ENCODE measurements around the gene ZRANB3.
"Not testable (repeated sequence)": the region's sequence is repeated elsewhere in the genome, so short reads cannot be mapped to it uniquely, and the experiment has no call there.

ZRANB3 gene

DNA sequence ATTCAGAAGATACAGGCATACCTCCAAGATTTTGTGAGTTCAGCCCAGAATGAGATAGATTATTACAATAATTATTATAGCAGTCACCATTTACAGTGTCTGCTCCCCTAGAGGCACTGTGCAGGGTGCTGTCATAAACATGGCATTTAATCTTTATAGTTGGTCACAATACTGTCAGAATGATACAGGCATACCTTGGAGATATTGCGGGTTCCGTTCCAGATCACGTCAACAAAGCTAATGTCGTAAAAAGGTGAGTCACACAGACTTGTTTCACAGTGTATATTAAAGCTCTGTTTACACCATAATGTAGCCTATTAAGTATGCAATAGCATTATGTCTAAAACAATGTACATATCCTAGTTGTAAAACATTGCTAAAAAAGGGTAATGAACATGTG, 45.6 kb downstream of the ZRANB3 start:
- no peak for DNase-seq (ENCODE audit: low spot score)

DNA sequence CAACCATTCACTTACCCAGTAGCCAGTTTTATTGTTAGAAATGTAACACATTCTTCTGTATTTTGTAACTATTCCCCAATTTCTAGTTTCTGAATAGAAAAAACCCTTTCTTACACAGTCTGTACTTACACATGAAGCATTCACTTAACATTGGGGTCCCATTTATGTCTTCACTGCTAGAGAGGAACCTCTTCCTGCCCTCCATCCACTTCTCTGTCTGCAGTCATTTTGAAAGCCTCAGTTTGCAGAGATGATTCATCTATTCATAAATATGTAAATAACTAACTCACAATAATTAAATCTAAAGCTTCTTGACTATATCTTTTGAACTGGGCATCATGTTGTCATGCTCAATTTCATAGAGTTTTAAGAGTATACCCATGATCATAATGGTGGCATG, 55.9 kb downstream of the ZRANB3 start:
- DNase-seq (ENCODE audit: low spot score), result no peak

DNA sequence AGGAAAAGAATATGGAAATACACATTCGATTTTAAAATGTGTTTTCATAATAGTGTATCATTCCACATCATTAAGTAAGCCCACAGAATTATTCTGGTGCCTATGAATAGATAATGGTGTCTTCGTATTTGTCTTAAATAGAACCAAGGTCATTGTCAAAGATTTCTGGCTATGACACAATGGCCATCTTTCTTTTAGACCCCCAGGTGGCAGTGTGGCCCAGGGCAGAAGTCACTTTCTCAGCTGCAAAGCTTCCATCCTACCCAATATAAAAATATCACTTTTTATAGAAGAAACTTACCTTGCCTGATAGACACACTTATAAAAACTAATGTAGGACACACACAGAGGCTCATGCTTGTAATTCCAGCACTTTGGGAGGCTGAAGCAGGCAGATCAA, 57.5 kb downstream of the ZRANB3 start:
- no peak for DNase-seq (ENCODE audit: low spot score)

DNA sequence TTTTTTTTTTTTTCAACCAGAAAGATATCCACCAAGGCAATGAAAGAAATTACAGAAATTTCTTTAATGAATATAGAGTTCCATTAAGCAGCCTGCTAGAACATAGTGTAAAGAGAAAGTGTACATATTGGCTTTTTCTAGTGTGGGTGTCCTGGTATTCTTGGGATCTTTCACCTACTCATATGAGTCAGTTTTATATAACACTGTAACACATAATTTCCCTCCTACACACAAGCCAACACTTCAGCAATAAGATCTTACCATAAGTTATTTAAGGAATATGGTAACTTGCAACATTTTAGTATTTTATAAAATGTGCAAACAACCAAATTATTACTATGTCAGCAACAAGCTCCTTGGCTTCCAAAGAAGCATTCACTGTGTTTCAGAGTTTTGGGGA, 59.9 kb downstream of the ZRANB3 start:
- DNase-seq (ENCODE audit: low spot score), result no peak

DNA sequence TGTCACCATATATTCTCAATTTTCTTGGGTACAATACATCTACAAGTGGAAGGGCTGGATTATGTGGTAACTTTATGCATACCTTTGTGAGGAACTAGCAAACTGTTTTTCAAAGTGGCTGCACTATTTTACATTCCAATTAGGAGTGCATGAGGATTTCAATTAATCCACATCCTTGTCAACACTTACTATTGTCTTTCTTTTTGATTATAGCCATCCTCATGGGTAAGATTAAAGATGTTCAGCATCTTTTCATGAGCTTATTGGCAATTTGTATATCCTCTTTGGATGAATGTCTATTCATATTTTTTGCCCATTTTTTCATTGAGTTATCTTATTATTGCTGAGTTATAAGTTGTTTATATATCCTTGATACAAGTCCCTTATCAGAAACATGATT, 73.7 kb downstream of the ZRANB3 start:
- no peak for DNase-seq (ENCODE audit: low spot score)

DNA sequence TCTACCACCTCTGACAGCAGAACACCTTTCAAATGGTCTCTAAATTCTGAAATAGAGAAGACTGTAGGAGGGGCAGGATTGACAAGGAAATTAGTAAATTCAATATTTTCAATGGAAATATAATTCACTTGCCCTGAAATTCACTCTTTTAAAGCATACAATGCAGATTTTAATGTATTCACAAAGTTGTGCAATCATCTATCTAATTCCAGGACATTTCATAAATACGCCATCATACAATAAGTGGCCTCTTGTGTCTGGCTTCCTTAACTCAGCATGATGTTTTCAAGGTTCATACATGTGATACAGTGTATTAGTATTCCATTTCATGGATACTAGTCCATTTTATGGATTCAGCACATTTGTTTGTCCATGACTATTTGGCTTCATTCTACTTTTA, 74.2 kb downstream of the ZRANB3 start:
- no peak for DNase-seq (ENCODE audit: low spot score)

DNA sequence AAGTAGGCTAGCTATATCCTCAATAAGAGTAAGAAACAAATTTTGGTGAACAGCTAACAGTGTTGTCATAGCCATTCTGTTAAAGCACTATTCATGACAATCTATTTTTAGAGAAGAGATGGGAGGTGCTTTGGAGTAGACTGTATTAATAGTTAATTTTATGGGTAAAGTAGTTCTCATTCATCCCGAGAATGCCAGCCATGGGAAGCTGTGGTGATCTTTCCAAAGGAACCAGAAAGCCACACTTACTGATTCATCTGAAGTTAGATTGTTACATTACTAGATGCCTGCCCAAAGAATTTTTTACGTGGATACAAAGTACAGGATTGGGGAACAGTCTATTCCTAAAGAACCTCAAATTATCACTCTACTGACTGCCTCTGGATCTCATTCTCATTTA, 74.6 kb downstream of the ZRANB3 start:
- no peak for DNase-seq (ENCODE audit: low spot score)

DNA sequence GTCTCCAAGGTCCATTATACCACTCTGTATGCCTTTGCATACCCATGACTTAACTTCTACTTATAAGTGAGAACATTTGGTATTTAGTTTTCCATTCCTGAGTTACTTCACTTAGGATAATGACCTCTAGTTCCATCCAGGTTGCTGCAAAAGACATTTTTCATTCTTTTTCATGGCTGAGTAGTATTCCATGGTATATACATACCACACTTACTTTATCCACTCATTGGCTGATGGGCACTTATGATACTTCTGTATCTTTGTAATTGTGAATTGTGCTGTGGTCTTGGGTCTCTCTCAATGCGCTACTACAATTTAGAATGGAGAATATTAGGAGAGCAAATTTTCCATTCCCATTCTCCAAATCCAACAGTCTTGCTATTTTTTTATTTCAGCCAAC, 76.4 kb downstream of the ZRANB3 start:
- no peak for DNase-seq (ENCODE audit: low spot score)

DNA sequence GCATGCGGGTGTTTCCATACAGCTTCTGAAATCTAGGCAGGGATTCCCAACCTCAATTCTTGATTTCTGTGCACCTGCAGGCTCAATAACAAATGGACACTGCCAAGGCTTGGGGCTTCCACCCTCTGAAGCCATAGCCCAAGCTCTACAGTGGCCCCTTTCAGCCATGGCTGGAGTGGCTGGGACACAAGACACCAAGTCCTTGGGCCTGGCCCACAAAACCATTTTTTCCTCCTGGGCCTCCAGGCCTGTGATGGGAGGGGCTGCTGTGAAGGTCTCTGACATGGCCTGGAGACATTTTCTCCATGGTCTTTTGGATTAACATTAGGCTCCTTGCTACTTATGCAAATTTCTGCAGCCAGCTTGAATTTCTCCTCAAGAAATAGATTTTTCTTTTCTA, 78.0 kb downstream of the ZRANB3 start:
- not testable (repeated sequence) for DNase-seq (ENCODE audit: low spot score)

DNA sequence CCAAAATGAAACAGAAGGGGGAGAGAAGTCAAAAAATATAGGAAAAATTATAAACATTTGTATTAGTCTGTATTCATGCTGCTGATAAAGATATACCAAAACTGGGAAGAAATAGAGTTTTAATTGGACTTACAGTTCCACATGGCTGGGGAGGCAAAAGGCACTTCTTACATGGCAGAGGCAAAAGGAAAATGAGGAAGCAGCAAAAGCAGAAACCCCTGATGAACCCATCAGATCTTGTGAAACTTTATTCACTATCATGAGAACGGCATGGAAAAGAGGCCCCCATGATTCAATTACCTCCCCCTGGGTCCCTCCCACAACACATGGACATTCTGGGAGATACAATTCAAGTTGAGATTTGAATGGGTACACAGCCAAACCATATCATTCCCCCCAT, 79.1 kb downstream of the ZRANB3 start:
- no peak for DNase-seq (ENCODE audit: low spot score)

DNA sequence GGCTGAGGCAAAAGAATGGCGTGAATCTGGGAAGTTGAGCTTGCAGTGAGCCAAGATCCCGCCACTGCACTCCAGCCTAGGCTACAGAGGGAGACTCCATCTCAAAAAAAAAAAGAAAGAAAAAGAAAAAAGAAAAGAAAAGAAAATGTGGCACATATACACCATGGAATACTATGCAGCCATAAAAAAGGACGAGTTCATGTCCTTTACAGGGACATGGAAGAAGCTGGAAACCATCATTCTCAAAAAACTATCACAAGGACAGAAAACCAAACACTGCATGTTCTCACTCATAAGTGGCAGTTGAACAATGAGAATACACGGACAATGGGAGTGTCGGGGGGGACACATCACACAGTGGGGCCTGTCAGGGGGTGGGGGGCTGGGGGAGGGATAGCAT, 88.0 kb downstream of the ZRANB3 start:
- DNase-seq (ENCODE audit: low spot score), result not testable (repeated sequence)

DNA sequence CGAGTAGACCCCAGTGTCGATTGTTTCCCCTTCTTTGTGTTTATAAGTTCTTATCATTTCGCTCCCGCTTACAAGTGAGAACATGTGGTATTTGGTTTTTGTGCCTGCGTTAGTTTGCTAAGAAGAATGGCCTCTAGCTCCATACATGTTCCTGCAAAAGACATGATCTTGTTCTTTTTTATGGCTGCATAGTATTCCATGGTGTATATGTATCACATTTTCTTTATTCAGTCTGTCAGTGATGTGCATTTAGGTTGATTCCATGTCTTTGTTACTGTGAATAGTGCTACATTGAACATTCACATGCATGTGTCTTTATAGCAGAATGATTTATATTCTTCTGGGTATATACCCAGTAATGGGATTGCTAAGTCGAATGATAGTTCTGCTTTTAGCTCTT, 95.9 kb downstream of the ZRANB3 start:
- DNase-seq (ENCODE audit: low spot score), result not testable (repeated sequence)

DNA sequence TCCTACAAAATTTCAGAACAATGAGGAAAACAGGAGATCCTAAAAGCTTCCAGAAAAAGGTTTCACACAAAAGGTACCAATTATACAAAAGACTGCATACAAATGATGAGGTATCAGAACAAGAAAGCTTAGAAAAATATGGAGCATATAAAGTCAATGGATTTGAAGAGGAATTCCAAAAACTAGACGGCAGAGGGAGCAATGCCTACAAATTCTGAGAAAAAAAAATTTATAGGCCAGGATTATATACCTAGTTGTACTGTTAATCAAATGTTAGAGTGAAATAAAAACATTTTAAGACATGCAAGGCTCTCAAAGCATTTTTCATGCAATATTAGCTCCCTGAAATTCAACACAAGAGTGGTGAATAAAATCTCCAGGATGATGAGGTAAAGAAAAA, 106.2 kb downstream of the ZRANB3 start:
- no peak for DNase-seq (ENCODE audit: low spot score)

DNA sequence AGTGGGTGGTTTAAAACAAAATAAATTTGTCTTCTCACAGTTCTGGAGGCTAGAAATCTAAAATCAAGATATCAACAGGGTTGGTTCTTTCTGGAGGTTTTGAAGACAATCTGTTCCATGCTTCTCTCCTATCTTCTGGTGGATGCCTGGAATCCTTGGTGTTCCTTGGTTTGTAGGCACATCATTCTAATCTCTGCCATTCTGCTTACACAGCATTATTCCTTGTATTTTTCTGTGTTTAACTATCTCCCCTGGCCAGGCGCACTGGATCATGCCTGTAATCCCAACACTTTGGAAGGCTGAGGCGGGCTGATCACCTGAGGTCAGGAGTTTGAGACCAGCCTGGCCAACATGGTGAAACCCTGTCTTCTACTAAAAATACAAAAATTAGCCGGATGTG, 108.1 kb downstream of the ZRANB3 start:
- no peak for DNase-seq (ENCODE audit: low spot score)

DNA sequence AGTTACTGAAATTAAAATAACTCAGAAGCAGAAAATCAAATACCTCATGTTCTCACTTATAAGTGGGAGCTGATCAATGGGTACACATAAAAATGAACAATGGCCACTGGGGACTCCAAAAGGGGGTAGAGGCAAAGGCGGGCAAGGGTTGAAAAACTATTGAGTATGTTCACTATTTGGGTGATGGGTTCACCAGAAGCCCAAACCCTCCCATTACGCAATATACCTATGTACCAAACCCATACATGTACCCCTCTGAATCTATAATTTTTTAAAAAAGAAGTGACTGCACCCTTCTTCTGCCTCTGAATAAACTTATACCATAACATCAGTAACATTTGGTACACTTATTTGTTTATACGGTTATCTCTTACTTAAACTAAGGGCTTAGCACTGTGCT, 119.4 kb downstream of the ZRANB3 start:
- DNase-seq (ENCODE audit: low spot score), result no peak

DNA sequence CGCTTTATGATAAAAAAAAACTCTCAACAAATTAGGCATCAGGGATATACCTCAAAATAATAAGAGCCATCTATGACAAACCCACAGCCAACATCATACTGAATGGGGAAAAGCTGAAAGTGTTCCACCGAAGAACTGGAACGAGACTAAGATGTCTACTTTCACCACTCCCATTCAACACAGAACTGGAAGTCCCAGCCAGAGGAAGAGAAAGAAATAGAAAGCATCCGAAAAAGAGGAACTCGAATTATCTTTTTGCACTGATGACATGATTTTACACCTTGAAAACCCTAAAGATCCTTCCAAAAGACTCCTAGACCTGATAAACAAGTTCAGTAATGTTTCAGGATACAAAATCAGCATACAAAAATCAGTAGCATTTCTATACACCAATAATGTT, 121.6 kb downstream of the ZRANB3 start:
- DNase-seq (ENCODE audit: low spot score), result no peak

DNA sequence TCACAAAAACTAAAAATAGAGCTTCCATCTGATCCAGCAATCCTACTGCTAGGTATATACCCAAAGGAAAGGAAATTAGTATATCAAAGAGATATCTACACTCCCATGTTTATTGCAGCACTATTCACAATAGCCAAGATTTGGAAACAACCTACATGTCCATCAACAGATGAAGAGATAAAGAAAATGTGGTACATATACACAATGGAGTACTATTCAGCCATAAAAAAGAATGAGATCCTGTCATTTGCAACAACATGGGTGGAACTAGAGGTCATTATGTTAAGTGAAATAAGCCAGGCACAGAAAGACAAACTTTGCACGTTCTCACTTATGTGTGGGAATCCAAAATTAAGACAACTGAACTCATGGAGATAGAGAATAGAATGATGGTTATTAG, 134.8 kb downstream of the ZRANB3 start:
- DNase-seq (ENCODE audit: low spot score), result not testable (repeated sequence)

DNA sequence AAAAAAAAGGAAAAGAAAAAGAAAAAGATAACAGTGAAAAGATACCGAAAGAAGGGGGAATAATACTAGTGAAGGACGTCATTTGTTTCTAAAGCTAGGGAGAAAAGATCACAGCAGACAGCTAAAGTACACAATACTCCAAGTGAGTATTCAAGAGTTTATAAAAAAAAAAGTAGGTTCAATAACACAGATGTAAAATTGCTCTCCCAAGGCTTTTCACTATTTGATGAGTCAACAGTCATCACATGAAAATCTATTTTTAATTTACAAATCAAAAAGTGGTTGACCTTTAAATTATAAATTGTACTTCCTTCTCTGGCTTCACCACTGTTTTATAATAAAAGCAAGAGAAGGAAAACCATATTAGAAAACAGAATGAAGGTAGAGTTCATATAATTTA, 144.0 kb downstream of the ZRANB3 start:
- DNase-seq (ENCODE audit: low spot score), result no peak

DNA sequence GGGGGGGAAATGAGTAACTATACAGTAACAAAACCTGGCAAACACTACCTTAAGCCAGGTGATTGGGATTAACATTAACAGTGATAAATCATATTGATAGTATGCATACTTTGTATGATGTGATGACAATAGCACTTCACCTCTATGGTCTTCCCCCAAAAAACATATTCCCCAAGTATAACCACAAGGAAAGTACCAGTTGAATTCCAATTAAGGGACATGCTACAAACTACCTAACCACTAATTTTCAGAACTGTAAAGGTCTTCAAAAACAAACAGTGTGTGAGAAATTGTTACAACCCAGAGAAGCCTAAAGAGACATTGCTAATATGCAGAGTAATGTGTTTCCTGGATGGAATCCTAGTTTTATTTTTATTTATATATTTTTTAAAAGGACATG, 152.4 kb downstream of the ZRANB3 start:
- no peak for DNase-seq (ENCODE audit: low spot score)

DNA sequence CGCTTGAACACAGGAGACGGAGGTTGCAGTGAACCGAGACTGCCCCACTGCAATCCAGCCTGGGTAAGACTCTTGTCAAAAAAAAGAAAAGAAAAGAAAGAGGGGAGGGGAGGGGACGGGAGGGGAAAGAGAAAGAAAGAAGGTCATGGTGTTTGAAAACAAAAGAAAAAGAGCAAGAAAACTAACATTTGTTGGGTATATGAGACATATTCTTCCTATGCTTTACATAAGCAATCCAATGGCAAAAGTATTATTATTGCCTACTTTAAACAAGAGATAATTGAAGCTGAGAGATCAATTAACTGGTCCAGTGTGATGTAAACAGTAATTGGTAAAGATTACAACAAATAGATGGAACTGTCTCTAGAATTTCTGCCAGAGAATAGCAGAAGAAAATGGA, 157.3 kb downstream of the ZRANB3 start:
- DNase-seq (ENCODE audit: low spot score), result no peak

DNA sequence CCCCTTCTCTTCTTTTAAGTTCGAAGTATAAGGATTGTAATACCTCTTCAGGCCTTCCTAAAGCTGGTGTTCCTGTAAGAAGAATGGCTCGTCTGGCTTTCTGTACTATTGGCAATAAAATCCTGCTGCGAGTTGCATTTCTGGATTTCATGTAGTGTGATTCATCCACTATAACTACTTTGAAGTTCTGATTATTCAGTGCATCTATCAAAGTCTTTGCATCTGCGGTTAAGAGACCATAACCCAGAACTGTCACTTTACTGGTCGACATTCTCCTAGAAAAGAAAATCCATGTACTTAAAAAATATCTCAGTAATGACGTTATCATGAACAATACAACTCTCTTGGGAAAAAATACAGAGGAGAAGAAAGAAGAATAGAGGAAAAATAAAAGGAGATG, 181.1 kb downstream of the ZRANB3 start:
- no peak for DNase-seq (ENCODE audit: low spot score)

DNA sequence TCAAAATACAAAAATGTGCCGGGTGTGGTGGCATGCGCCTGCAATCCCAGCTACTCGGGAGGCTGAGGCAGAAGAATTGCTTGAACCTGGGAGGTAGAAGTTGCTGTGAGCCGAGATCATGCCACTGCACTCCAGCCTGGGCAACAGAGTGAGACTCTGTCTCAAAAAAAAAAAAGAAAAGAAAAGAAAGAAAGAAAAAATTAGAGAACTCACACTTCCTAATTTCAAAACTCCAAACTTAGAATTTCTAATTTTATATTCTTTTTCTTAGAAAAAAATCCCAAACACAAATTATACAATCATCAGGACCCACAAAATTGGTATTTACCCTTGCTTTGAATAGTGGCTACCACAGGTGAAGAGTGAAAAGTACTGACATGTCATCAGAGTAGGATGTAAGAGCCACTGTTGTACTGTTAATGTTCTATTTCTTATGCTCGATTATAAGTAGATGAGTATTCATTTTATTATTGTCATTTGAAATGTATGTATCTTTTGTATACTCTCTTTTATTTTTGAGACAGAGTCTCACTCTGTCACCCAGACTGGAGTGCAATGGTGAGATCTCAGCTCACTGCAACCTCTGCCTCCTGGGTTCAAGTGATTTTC, 182.8 kb downstream of the ZRANB3 start:
- DNase-seq (ENCODE audit: low spot score), result not testable (repeated sequence)

DNA sequence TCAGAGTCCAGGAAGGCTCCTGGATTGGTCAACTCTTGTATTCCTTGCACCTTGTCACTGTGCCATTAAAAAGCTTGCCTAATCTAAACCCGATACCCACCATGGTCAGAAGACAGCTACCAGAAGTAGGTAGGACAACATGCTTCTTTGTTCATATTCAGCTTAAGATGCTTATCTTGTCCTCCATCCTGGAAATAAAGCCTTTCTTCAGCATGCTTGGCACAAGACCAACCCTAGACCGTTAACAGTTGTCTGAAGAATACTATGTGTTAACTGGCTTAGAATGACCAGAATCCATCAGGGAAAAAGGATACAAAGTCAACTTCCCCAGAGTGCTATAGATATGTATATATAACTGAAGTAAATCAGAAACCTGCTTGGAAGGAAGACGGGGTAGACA, 193.9 kb downstream of the ZRANB3 start:
- no peak for DNase-seq (ENCODE audit: low spot score)

DNA sequence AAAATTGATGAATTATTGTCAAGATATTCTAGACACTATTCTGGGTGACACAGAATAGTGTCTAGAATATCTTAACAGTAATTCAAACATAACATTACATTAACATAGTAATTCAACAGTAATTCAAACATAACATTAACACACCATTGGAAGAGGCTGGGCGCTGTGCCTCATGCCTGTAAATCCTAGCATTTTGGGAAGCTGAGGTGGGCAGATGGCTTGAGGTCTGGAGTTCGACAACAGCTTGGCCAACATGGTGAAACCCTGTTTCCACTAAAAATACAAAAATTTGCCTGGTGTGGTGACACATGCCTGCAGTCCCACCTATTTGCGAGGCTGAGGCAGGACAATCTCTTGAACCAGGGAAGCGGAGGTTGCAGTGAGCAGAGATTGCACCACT, 195.8 kb downstream of the ZRANB3 start:
- DNase-seq (ENCODE audit: low spot score), result no peak

DNA sequence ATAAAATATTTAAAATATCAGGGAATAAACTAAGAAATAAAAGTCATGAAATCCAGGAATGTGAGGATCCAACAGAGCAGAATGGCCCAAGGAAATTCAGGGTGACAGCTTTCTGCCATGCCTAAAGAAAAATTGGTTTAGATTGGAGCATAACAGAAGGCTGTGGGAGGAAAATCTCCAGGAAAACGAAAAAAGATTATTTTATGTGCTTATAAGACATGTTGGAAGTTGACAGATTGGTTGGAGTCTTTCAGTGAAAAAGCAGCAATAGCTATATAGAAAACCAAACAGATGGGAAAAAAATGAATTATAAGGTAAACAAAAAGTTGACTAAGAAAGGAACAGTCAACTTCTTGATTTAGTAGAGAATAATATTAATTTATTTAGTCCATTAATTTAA, 203.9 kb downstream of the ZRANB3 start:
- no peak for DNase-seq (ENCODE audit: low spot score)
